ENCODE data around the gene SMIM17. TPM values are rescaled to one million over a fixed set of nuclear protein-coding genes. Genes with fewer than 3 reads are reported as not detected.

The SMIM17 gene
- not detected for total RNA-seq

GRCh38 chr19:56642711-56643459, at the start of gene SMIM17:
TSS of gene SMIM17 (plus strand) at chr19:56643159. CDS start at chr19:56645668, 2,509 bp downstream.
- no peak for DNase-seq (ENCODE audit: low spot score)

GRCh38 chr19:56594446-56594782, 48.5 kb upstream of the SMIM17 start:
- no peak for DNase-seq (ENCODE audit: low spot score)

- DNase-seq (ENCODE audit: low spot score): peak; percentile 92
Observed at GRCh38 chr19:56594783-56595547, 48.0 kb upstream of the SMIM17 start, which contains the start of gene ZNF71. TSS of gene ZNF71 (plus strand) at chr19:56595302. CDS start at chr19:56601559, 6,257 bp downstream.

- no peak for DNase-seq (ENCODE audit: low spot score)
Observed at GRCh38 chr19:56595548-56595899, 47.4 kb upstream of the SMIM17 start.

- no peak for DNase-seq (ENCODE audit: low spot score)
Observed at GRCh38 chr19:56596676-56597075, 46.3 kb upstream of the SMIM17 start.

- no peak for DNase-seq (ENCODE audit: low spot score)
Observed at GRCh38 chr19:56597696-56598095, 45.3 kb upstream of the SMIM17 start.

GRCh38 chr19:56601375-56601774, 41.6 kb upstream of the SMIM17 start:
- no peak for DNase-seq (ENCODE audit: low spot score)

- no peak for DNase-seq (ENCODE audit: low spot score)
Observed at GRCh38 chr19:56603829-56604228, 39.1 kb upstream of the SMIM17 start.

GRCh38 chr19:56608274-56608964, 34.5 kb upstream of the SMIM17 start:
- DNase-seq (ENCODE audit: low spot score): no peak

- DNase-seq (ENCODE audit: low spot score): no peak
Observed at GRCh38 chr19:56611288-56611687, 31.7 kb upstream of the SMIM17 start.

GRCh38 chr19:56612737-56613136, 30.2 kb upstream of the SMIM17 start:
- no peak for DNase-seq (ENCODE audit: low spot score)

- no peak for DNase-seq (ENCODE audit: low spot score)
Observed at GRCh38 chr19:56613639-56614038, 29.3 kb upstream of the SMIM17 start.

- no peak for DNase-seq (ENCODE audit: low spot score)
Observed at GRCh38 chr19:56617531-56617930, 25.4 kb upstream of the SMIM17 start.

- DNase-seq (ENCODE audit: low spot score): no peak
Observed at GRCh38 chr19:56619121-56619520, 23.8 kb upstream of the SMIM17 start.

- no peak for DNase-seq (ENCODE audit: low spot score)
Observed at GRCh38 chr19:56622374-56622773, 20.6 kb upstream of the SMIM17 start.

- no peak for DNase-seq (ENCODE audit: low spot score)
Observed at GRCh38 chr19:56623006-56623405, 20.0 kb upstream of the SMIM17 start.

- DNase-seq (ENCODE audit: low spot score): no peak
Observed at GRCh38 chr19:56625708-56626107, 17.3 kb upstream of the SMIM17 start.

- DNase-seq (ENCODE audit: low spot score): no peak
Observed at GRCh38 chr19:56633021-56633420, 9.9 kb upstream of the SMIM17 start.

- DNase-seq (ENCODE audit: low spot score): peak; percentile 72
Observed at GRCh38 chr19:56637976-56638555, 4.9 kb upstream of the SMIM17 start.

GRCh38 chr19:56639217-56639616, 3.7 kb upstream of the SMIM17 start:
- DNase-seq (ENCODE audit: low spot score): no peak

- no peak for DNase-seq (ENCODE audit: low spot score)
Observed at GRCh38 chr19:56643460-56643955, 549 bp downstream of the SMIM17 start.

GRCh38 chr19:56654151-56654550, 11.2 kb downstream of the SMIM17 start:
- no peak for DNase-seq (ENCODE audit: low spot score)
